ENCODE measurements around the gene PRDX5. TPM values are rescaled to one million over a fixed set of nuclear protein-coding genes. Genes with fewer than 3 reads are reported as not detected.
A peak's percentile ranks its signal among the peaks of the same experiment; 100 is the strongest.

Gene PRDX5
- total RNA-seq, 2 experiments from 2014 or later, result 31.7 to 33.1 TPM

GRCh38 chr11:64297699-64298358 is 20.1 kb upstream of the PRDX5 start:
- H3K9me3 Mint-ChIP-seq, result no peaks in the 10 kb centered on the region
- CTCF ChIA-PET, result interaction anchor here (1.3 kb wide), 1 partner anchor 93 kb away, joined by 5 read pairs; no protein-coding TSS in a partner anchor
- POLR2A ChIA-PET, result interaction anchor here (1.6 kb wide), 1 partner anchor 90 kb away, joined by 3 read pairs; no protein-coding TSS in a partner anchor
- no peak overlapping the region for H3K27ac Mint-ChIP-seq
- Histone ChIP-seq H3K27ac (ENCODE audit: low read depth in 1 of 2, low read length in 2 of 2) (no peak overlapping the region), H3K36me3 (ENCODE audit: insufficient read depth, low read length) (no peaks in the 10 kb centered on the region), H3K4me3 (ENCODE audit: low read length) (no peak overlapping the region), H3K4me1 (ENCODE audit: insufficient read depth, low read length) (peaks cover 40% of the 10 kb centered on the region), H3K9me3 (ENCODE audit: control insufficient read depth in 1 of 2, insufficient read depth in 1 of 2, low read length in 2 of 2) (peaks cover 0 to 22% of the 10 kb centered on the region in 2 experiments), H3K27me3 (ENCODE audit: control insufficient read depth in 1 of 2, insufficient read depth in 2 of 2, low read length in 2 of 2) (peaks cover 81 to 89% of the 10 kb centered on the region in 2 experiments)
- no peaks in the 10 kb centered on the region for H3K36me3 Mint-ChIP-seq (ENCODE audit: low read depth)
- peaks cover 23% of the 10 kb centered on the region for H3K4me1 Mint-ChIP-seq (ENCODE audit: low read depth)
- H3K27me3 Mint-ChIP-seq, result peaks cover 87% of the 10 kb centered on the region
- DNase-seq (no peak), ATAC-seq (ENCODE audit: poor library complexity) (no peak)
- no peak for TF ChIP-seq CTCF (IDR thresholded peaks at IDR 0.05)
- intact Hi-C loops (cut with DNase I, micrococcal nuclease), result no loop called here
- peak overlapping the region; percentile 0 for H3K4me3 Mint-ChIP-seq

GRCh38 chr11:64298966-64299846 is 18.7 kb upstream of the PRDX5 start:
- DNase-seq, result peak in 2 of 14 experiments; percentile 41 to 42
- no peak for ATAC-seq (ENCODE audit: poor library complexity)
- no peak overlapping the region for H3K4me3 ChIP-seq (ENCODE audit: low read length)
- ChIA-PET POLR2A (interaction anchor here (0.8 to 1.6 kb wide), 2 partner anchors 19 to 92 kb away, joined by 3 read pairs; partner anchors contain the start of gene PRDX5), CTCF (interaction anchor here (0.7 to 1.0 kb wide), 2 partner anchors 10 to 48 kb away, joined by 3 to 4 read pairs; no protein-coding TSS in a partner anchor)
- H3K4me1 ChIP-seq (ENCODE audit: insufficient read depth, low read length), result peaks cover 46% of the 10 kb centered on the region
- Mint-ChIP-seq H3K4me1 (ENCODE audit: low read depth) (peaks cover 27% of the 10 kb centered on the region), H3K9me3 (no peaks in the 10 kb centered on the region), H3K27me3 (peaks cover 77% of the 10 kb centered on the region), H3K27ac (no peak overlapping the region), H3K4me3 (peak overlapping the region; percentile 55), H3K36me3 (ENCODE audit: low read depth) (no peaks in the 10 kb centered on the region)
- H3K27me3 ChIP-seq (ENCODE audit: control insufficient read depth in 1 of 2, insufficient read depth in 2 of 2, low read length in 2 of 2), result peaks cover 73 to 75% of the 10 kb centered on the region in 2 experiments
- no peak for TF ChIP-seq CTCF (IDR thresholded peaks at IDR 0.05)
- H3K27ac ChIP-seq (ENCODE audit: low read depth in 1 of 2, low read length in 2 of 2), result no peak overlapping the region
- H3K36me3 ChIP-seq (ENCODE audit: insufficient read depth, low read length), result no peaks in the 10 kb centered on the region
- intact Hi-C loops (cut with DNase I, micrococcal nuclease), result no loop called here
- H3K9me3 ChIP-seq (ENCODE audit: control insufficient read depth in 1 of 2, insufficient read depth in 1 of 2, low read length in 2 of 2), result peaks cover 0 to 20% of the 10 kb centered on the region in 2 experiments
